T-helper 1 cell treated with Interleukin-12 subunit alpha and Interleukin-12 subunit beta and Interleukin-4 antibody, amounts not matched to agents 30 ng/mL and 1 ng/mL, for 36 hours (primary cell): Measurements from ENCODE around the gene ATAD3A. TPM values are rescaled to one million over a fixed set of nuclear protein-coding genes. Genes with fewer than 3 reads are reported as not detected.

Experiments
- intact Hi-C: fragments of 100-400 bp; cut with micrococcal nuclease; formaldehyde crosslinking; loops from one replicate; pipeline ENCODE4 v1.15.1; 2024
- total RNA-seq: library from RNA; stranded (reverse); gene quantifications from 2 replicates; pipeline ENCODE4 v1.2.3, GENCODE V29; 2022

Gene ATAD3A
- total RNA-seq, 1 donor from 2014 or later = 47.3 TPM

DNA sequence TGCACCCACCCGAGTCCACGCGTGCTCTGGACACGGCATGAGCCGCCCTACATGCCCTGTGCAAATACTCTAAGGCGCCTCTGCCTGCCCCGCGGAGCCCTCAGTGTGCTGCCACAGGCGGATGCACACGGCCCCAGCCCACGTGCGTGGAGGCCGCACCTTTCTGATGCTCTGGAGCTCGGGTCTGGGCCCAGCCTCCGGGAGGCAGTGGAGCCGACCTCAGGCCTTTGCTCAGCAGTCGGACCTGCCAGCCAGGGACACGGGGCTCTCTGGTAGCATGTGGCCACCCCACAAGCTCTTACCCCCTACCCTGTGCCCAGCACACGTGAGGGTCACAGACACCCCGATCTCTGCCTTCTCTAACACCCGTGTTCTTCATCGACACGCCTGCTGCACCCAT is 26.4 kb downstream of the ATAD3A start:
- intact Hi-C loops = no loop called here

DNA sequence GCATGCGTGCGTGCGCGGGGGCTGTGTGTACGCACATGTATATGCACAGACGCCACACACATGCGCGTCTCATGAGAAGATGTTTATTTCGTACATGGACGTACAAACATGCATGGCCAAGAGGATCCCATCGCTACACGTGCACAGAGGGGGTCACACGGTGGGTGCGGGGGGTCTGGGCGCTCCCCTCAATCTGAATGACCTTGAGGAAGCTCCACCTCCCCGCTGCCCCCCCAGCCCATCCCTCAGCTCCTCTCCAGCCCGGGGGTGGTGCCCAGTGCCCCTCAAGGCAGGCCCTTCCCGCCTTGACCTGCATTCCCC is 27.0 kb downstream of the ATAD3A start:
- intact Hi-C loops = no loop called here

DNA sequence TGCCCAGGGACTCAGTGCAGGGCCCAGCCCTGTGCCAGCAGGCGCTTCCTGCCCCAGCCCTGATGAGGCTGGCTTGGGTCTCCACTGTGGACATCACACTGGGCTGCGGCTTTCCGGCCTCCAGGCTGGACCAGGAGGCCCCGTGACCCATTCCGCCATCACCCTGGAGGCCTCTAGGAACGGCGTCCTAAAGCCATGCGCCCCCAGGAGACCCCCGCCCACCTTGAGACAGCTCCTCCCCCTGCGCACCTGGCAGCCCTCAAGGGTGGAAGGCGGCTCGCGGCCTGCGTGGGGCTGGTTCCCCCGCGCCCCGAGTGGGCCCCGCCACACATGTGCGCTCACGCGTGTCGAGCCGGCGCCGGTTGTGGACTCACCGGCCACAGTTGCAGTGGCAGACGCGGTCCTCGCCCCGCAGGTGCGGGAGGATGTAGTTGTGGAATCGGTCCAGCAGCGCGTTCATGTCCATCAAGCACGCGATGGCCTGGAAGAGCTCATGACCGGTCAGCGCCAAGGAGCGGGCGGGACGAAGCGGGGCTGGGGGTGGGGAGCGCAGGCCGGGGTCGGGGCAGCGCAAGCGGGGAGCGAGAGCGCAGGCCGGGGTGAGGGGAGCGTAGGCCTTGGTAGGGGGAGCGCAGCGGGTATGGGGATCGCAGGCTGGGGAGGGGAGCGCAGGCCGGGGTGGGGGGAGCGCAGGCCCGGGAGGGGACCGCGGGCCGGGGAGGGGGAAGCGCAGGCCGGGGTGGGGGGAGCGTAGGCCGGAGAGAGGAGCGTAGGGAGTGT is 27.5 kb downstream of the ATAD3A start:
- intact Hi-C loops = no loop called here

DNA sequence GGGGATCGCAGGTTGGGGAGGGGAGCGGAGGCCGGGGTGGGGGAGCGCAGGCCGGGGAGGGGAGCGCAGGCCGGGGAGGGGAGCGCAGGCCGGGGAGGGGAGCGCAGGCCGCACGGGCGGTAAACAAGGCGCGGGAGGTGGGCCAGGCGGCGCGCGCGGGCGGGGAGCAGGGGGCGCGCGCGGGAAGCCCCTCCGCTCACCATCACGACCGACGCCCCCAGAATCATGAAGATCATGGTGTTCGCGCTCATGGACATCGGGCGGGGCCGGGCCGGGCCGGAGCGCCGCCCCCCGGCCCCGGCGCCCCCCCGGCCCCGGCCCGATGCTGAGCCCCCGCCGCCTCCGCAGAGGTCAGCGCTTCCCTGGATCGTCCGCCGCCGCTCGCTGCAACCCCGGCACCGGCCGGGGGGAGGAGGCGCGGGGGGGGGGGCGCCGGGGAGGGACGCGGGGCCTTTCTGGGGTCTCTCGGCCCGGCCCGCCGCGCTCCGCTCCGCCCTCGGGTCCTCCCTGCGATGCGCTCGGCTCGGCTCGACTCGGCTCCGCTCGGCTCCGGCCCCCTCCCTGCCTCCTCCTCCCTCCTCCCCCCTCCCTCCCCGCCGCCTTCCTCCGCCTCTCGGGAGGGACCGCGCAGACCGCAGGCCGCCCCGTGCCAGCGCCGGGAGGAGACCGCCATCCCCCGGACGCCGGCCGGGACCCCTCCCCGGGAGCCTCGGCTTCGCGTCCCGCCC is 28.3 kb downstream of the ATAD3A start, which contains the start of gene TMEM240:
TMEM240 (minus strand) TSS at position 535 of the 728 bp plus-strand sequence; CDS start at position 257, 278 bp downstream.
- intact Hi-C loops = no loop called here

GRCh38 chr1:1540818-1541628 is 29.1 kb downstream of the ATAD3A start:
- intact Hi-C loops = no loop called here

- intact Hi-C loops = no loop called here
These were observed 30.2 kb downstream of the ATAD3A start for GRCh38 chr1:1541956-1542765.

GRCh38 chr1:1542766-1543705 is 31.1 kb downstream of the ATAD3A start:
- intact Hi-C loops = no loop called here

DNA sequence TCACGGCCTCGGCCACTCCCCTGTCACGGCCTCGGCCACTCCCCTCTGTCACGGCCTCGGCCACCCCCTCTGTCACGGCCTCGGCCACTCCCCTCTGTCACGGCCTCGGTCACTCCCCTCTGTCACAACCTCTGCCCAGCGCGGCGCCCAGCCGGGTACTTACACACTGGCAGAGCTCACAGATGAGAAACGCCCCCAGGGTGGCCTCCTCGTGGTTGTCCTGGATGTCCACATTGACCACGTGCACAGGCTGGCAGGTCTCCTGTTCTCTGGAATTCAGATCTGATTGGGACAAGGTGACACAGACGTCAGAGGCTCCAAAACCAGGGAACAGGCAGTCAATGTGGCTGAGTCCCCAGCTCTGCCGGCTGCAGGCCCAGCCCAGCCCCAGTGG is 31.7 kb downstream of the ATAD3A start:
- intact Hi-C loops = no loop called here

GRCh38 chr1:1544544-1544943 is 32.6 kb downstream of the ATAD3A start:
- intact Hi-C loops = no loop called here

DNA sequence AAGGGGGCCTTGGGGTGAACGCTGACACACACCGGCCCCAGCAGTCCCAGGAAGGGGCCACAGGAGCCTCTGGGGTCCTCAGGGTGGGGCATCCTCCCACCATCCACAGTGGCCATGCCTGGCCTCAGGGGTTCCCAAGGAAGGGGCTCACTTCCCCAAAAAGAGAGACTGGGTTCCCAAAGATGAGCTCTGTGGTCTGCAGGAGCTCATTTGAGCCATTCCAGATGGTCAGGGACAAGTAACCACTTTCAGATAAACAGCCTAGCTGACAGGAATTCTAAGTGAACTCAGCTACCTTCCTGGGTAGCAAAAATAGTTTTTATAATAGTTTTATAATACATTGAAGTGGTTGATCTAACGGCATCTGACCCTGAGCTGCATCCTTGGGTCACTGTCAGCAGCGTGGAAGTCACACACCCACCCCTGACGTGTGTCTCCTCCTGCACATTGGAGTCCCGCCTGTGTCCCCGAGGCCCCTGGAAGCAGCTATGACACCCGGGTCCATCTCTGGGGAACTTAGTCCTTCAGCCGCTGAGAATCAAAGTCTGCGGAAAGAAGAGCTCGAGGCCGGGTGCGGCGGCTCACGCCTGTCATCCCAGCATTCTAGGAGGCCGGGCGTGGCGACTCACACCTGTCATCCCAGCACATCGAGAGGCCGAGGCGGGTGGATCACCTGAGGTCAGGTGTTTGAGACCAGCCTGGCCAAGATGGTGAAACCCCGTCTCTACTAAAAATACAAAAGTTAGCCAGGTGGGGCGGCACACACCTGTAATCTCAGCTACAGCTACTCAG is 34.2 kb downstream of the ATAD3A start:
- intact Hi-C loops = no loop called here

DNA sequence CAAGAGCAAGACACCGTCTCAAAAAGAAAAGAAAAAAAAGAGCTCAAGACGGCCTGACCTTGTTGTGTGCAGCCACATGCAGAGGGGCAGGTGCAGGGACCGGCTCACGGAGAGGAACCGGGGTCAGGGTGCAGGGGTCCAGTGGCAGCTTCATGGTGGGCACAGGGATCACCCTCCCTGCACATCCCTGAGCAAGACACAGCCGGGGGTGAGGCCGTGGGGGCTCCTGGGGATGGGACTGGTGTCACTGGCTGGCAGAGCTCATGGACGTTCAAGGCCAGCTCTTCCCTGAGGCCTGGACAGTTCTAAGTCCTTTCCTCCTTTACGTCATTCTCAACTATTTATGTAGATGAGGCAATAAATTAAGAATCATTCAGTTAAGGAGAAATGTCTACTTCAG is 35.0 kb downstream of the ATAD3A start:
- intact Hi-C loops = no loop called here

DNA sequence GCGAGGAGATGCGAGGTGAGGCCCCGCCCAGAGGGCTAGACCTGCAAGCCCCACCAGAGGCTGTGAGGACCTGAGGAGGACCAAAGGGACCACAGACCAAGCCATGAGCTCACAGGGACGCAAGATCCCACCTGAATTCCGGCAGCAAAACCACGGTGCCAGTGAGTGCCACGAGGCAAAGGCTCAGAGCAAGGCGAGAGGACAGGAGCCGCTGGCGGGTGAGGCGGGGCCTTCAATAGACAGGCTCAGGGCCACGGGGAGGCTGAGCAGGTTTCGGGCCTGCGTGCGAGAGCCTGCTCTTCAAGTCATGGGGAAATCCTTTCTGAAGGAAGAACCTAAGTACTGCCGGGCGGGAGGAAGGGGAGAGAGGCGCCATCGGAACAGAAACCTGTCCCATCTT is 35.5 kb downstream of the ATAD3A start:
- intact Hi-C loops = no loop called here

GRCh38 chr1:1548591-1548990 is 36.6 kb downstream of the ATAD3A start:
- intact Hi-C loops = no loop called here

GRCh38 chr1:1550087-1550486 is 38.1 kb downstream of the ATAD3A start:
- intact Hi-C loops = no loop called here

GRCh38 chr1:1550591-1551432 is 38.9 kb downstream of the ATAD3A start:
- intact Hi-C loops = no loop called here

GRCh38 chr1:1551524-1552262 is 39.7 kb downstream of the ATAD3A start:
- intact Hi-C loops = no loop called here

DNA sequence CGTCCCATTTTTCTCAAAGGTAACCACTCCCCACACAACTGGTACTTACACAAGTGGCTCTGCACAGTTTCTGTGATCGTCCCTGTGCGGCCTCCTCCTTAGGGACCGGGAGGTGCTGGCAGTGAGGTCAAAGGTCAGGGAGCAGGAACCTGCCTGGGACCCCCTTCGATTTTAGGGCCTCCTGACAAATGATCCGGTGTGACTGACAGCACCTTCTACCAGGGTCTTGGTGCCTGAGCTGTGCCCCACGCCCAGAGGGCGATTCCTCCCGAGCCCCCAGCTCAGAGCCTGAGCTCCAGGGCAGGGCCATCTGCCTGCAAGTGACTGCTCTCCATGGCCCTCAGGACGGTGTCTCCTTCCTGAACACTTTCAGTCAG is 40.3 kb downstream of the ATAD3A start:
- intact Hi-C loops = no loop called here
